Measurements from ENCODE around the gene LETM1. TPM values are rescaled to one million over a fixed set of nuclear protein-coding genes. Genes with fewer than 3 reads are reported as not detected.

The LETM1 gene
- total RNA-seq, 1 experiment from 2014 or later, result 63.9 TPM

- no peaks in the 10 kb centered on the region for H3K27me3 ChIP-seq (replicated peaks; ENCODE audit: control insufficient read depth, insufficient read depth, low read length)
- H3K9me3 ChIP-seq, result no peaks in the 10 kb centered on the region
- Mint-ChIP-seq H3K9me3 (ENCODE audit: unreplicated experiment) (no peaks in the 10 kb centered on the region), H3K4me3 (ENCODE audit: unreplicated experiment) (no peak overlapping the region), H3K36me3 (ENCODE audit: insufficient read depth, unreplicated experiment) (peaks cover 4% of the 10 kb centered on the region), H3K4me1 (ENCODE audit: low read depth, unreplicated experiment) (no peaks in the 10 kb centered on the region), H3K27ac (ENCODE audit: unreplicated experiment) (no peak overlapping the region), H3K27me3 (ENCODE audit: insufficient read depth, unreplicated experiment) (no peaks in the 10 kb centered on the region)
- peak in 1 of 2 experiments; percentile 19 for TF ChIP-seq CTCF (IDR thresholded peaks at IDR 0.05; ENCODE audit: insufficient read depth in 1 of 2, low read depth in 1 of 2, low read length in 1 of 2, severe bottlenecking in 1 of 2, unreplicated experiment in 1 of 2)
- no peaks in the 10 kb centered on the region for H3K36me3 ChIP-seq (ENCODE audit: control insufficient read depth, insufficient read depth, low read length)
- intact Hi-C loops (cut with micrococcal nuclease; ENCODE audit: unreplicated experiment), result no loop called here
- ChIA-PET POLR2A (interaction anchor here (1.4 kb wide), 1 partner anchor 10 kb away, joined by 5 read pairs; no protein-coding TSS in a partner anchor), CTCF (interaction anchor here (0.7 to 1.1 kb wide), 3 partner anchors 9 to 85 kb away, joined by 3 to 4 read pairs (median 3); no protein-coding TSS in a partner anchor)
- no peak overlapping the region for H3K4me3 ChIP-seq (ENCODE audit: low read depth, low read length)
- DNase-seq, result peak; percentile 60 to 86
- H3K4me1 ChIP-seq, result peaks cover 28% of the 10 kb centered on the region
- BruUV-seq (replicated peaks), result no TSS peak
Measured at GRCh38 chr4:1777822-1778641, 77.9 kb downstream of the LETM1 start.

GRCh38 chr4:1776521-1777161, 79.3 kb downstream of the LETM1 start:
- no peak for TF ChIP-seq CTCF (IDR thresholded peaks at IDR 0.05; ENCODE audit: insufficient read depth in 1 of 2, low read depth in 1 of 2, low read length in 1 of 2, severe bottlenecking in 1 of 2, unreplicated experiment in 1 of 2)
- no peaks in the 10 kb centered on the region for H3K27me3 ChIP-seq (replicated peaks; ENCODE audit: control insufficient read depth, insufficient read depth, low read length)
- no TSS peak for BruUV-seq (replicated peaks)
- H3K9me3 ChIP-seq, result no peaks in the 10 kb centered on the region
- intact Hi-C loops (cut with micrococcal nuclease; ENCODE audit: unreplicated experiment), result no loop called here
- no peak overlapping the region for H3K4me3 ChIP-seq (ENCODE audit: low read depth, low read length)
- Mint-ChIP-seq H3K4me1 (ENCODE audit: low read depth, unreplicated experiment) (no peaks in the 10 kb centered on the region), H3K4me3 (ENCODE audit: unreplicated experiment) (no peak overlapping the region), H3K27ac (ENCODE audit: unreplicated experiment) (no peak overlapping the region), H3K27me3 (ENCODE audit: insufficient read depth, unreplicated experiment) (no peaks in the 10 kb centered on the region), H3K9me3 (ENCODE audit: unreplicated experiment) (no peaks in the 10 kb centered on the region), H3K36me3 (ENCODE audit: insufficient read depth, unreplicated experiment) (peaks cover 4% of the 10 kb centered on the region)
- ChIA-PET POLR2A (interaction anchor here (1.4 kb wide), 1 partner anchor 9 kb away, joined by 5 read pairs; no protein-coding TSS in a partner anchor), CTCF (interaction anchor here (1.1 kb wide), 1 partner anchor 11 kb away, joined by 3 read pairs; no protein-coding TSS in a partner anchor)
- no peak for DNase-seq
- H3K4me1 ChIP-seq, result peaks cover 28% of the 10 kb centered on the region
- no peaks in the 10 kb centered on the region for H3K36me3 ChIP-seq (ENCODE audit: control insufficient read depth, insufficient read depth, low read length)

- H3K4me1 ChIP-seq, result peaks cover 35% of the 10 kb centered on the region
- TF ChIP-seq CTCF (IDR thresholded peaks at IDR 0.05; ENCODE audit: insufficient read depth in 1 of 2, low read depth in 1 of 2, low read length in 1 of 2, severe bottlenecking in 1 of 2, unreplicated experiment in 1 of 2), result no peak
- CTCF ChIA-PET, result no interaction called here
Measured at GRCh38 chr4:1775731-1776500, 80.0 kb downstream of the LETM1 start.

More at GRCh38 chr4:1775731-1776500, 80.0 kb downstream of the LETM1 start:
- Mint-ChIP-seq H3K36me3 (ENCODE audit: insufficient read depth, unreplicated experiment) (peaks cover 4% of the 10 kb centered on the region), H3K9me3 (ENCODE audit: unreplicated experiment) (no peaks in the 10 kb centered on the region), H3K27me3 (ENCODE audit: insufficient read depth, unreplicated experiment) (no peaks in the 10 kb centered on the region), H3K27ac (ENCODE audit: unreplicated experiment) (no peak overlapping the region), H3K4me3 (ENCODE audit: unreplicated experiment) (no peak overlapping the region), H3K4me1 (ENCODE audit: low read depth, unreplicated experiment) (no peaks in the 10 kb centered on the region)
- H3K36me3 ChIP-seq (ENCODE audit: control insufficient read depth, insufficient read depth, low read length), result no peaks in the 10 kb centered on the region
- no peaks in the 10 kb centered on the region for H3K9me3 ChIP-seq
- no peaks in the 10 kb centered on the region for H3K27me3 ChIP-seq (replicated peaks; ENCODE audit: control insufficient read depth, insufficient read depth, low read length)
- H3K4me3 ChIP-seq (ENCODE audit: low read depth, low read length), result no peak overlapping the region
- no TSS peak for BruUV-seq (replicated peaks)
- POLR2A ChIA-PET, result no interaction called here
- intact Hi-C loops (cut with micrococcal nuclease; ENCODE audit: unreplicated experiment), result no loop called here
- no peak for DNase-seq
